Subcutaneous adipose tissue (tissue), 4 donors: ENCODE measurements around the gene NDRG3. TPM values are rescaled to one million over a fixed set of nuclear protein-coding genes. Genes with fewer than 3 reads are reported as not detected.

Source experiments
- CTCF ChIP-seq: fragments of 450-650 bp; IDR thresholded peaks from one replicate; pipeline ENCODE4 v1.5.1; 2016; ENCODE audit warnings: low read depth, mild to moderate bottlenecking, control low read depth, antibody characterized with exemption, moderate library complexity
- total RNA-seq, 4 donors: library from RNA; depleted of rRNA; stranded (reverse); fragments of >200 nt; gene quantifications; one replicate each; pipeline ENCODE4 v1.1.0, GENCODE V29; 2016

Gene NDRG3
- total RNA-seq, 4 donors from 2014 or later: 11.5 to 25.2 (median 20.2) TPM

DNA sequence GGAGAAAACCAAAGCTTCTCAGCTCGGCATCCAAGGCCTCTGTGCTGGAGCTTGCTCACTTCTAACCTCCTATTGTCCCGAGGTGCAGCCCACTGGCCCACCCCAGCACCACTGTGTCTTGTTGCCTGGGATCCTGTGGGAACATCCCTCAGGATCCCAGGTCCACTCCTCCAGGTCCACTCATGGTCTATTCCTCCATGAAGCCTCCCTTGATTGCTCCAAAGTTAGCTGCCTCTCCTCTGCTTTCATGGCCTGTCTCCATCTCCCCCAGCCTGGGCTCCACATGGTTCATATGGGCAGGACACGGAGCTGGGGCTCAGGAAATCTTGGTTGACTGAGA, 113.8 kb downstream of the NDRG3 start:
- no peak for TF ChIP-seq CTCF

- no peak for TF ChIP-seq CTCF
Measured at GRCh38 chr20:36631646-36632045, 114.2 kb downstream of the NDRG3 start.

GRCh38 chr20:36629719-36630681, 115.9 kb downstream of the NDRG3 start:
- TF ChIP-seq CTCF: no peak

DNA sequence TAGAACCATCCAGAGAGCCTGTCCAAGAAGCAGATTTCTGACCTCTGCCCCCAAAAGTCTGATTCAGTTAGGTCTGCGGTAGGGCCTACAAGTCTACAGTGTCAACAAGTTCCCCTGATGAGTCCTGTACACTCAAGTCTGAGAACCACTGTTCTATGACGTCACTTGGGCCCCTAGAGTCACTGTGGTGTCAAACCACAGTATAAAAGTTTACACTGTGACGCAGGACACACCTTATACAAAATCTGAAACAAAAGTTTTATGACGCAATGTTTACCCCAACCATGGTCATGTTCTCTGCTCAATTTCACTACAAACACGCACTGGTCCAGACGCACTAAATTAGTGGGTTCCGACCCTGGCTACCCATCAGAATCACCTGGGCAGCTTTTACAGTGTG, 117.8 kb downstream of the NDRG3 start:
- TF ChIP-seq CTCF: no peak

GRCh38 chr20:36624944-36625324, 121.0 kb downstream of the NDRG3 start:
- no peak for TF ChIP-seq CTCF

- no peak for TF ChIP-seq CTCF
Measured at GRCh38 chr20:36624068-36624943, 121.6 kb downstream of the NDRG3 start.

DNA sequence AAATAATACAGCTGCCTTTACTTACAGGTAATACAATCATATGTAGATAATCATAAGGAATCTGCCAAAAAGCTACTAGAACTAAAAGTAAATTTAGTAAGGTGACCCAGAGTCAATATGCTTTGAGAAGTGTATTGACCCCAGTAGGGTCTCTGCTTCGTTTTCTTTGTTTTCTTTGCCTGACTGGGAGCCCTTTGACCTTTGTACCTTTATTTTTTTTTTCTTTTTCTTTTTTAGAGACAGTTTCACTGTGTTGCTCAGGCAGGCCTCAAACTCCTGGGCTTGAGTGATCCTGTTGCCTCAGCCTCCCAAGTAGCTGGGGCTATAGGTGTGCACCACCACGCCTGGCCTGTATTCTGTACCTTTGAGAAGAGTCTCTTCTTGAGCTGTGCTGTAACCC, 122.4 kb downstream of the NDRG3 start:
- TF ChIP-seq CTCF: no peak
